GM18520 (cell line): ENCODE results near the gene TRAF6.

Source experiments
- ATAC-seq: cut with Tn5 transposase; IDR thresholded peaks from one replicate; pipeline ENCODE4 v1.9.1; 2021; ENCODE audit not compliant: unreplicated experiment

Gene TRAF6

GRCh38 chr11:36459046-36459445, 51.0 kb downstream of the TRAF6 start:
- no peak for ATAC-seq

GRCh38 chr11:36458129-36458915, 51.8 kb downstream of the TRAF6 start:
- ATAC-seq = no peak

GRCh38 chr11:36456156-36456555, 53.9 kb downstream of the TRAF6 start:
- no peak for ATAC-seq

DNA sequence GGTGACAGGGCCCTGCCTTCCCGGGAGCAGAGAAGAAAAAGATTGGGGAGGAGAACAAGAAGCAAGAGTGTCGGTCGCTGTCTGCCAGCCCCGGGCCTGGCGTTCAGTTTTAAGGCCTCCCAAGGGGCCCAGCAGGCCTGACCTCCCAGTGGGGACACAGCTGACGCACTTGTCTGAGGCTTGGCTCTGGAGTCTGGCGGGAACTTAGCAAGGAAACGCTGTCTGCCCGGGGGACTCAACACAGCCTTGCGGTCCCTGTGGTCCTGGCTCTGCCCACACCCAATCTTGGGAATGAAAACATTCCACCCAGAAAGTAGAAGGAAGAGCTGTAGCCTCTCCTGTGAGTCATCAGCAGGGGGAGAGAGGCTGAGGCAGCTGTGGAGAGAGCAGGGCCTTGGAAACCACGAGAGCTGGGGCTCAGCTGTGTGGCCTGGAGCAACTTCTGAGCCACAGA, 54.4 kb downstream of the TRAF6 start:
- ATAC-seq = no peak

- ATAC-seq = no peak
These were observed 55.0 kb downstream of the TRAF6 start for GRCh38 chr11:36454941-36455631.

DNA sequence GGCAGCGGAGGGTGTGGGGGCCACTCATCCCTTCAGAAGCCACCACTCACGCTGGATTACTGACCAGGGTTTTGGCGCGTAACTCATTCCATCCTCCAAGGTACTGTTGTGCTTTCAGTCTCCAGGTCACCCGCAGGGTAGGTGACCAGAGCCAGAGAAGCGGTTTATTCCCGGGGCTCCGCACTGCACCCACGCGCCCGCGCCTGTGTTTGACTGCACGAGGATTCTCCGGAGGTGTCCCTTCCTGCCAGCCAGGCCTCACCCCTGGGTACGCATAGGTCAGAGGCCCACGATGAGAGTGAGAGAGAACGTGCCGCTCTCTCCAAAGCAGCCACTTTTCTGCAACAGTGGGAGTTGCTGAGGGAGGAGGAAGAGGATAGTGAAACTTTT, 55.5 kb downstream of the TRAF6 start:
- ATAC-seq = no peak

DNA sequence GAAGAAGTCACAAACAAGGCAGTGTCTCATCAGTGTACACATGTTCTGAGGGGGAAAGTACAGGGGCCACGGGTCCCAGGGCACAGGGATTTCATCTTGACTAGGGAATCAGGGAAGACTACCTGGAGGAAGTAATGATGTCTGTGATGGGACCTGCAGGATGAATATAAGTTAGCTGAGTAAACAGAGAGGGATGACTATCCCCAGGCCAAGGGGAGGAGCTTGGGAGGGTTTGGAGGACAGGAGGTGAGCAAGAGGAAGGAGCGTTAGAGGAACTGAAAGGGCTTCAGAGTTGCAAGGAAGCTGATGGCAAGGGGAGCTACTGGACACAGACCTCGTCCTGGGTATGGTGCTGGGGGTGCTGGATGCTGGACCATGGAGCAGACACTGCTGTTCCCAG, 56.4 kb downstream of the TRAF6 start:
- no peak for ATAC-seq

- ATAC-seq = no peak
These were observed 57.1 kb downstream of the TRAF6 start for GRCh38 chr11:36452961-36453360.

- no peak for ATAC-seq
These were observed 57.7 kb downstream of the TRAF6 start for GRCh38 chr11:36452236-36452940.

- no peak for ATAC-seq
These were observed 58.4 kb downstream of the TRAF6 start for GRCh38 chr11:36451681-36452080.

DNA sequence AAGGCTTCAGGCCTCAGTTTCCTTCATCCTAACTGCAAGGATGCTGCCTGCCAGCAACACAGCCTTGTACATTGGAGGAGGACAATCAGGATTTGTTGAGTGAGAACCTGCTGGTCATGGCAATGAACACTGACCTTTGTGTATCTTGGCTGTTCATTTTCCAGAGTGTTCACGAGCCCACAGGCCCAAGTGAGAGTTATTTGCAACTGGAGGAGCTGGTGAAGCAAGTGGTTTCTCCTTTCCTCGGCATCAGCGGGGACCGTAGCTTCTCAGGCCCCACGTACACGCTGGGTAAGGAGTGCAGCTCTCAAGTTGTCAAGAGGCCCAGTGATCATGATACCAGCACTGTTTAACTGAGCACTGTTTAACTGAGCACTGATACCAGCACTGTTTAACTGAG, 59.0 kb downstream of the TRAF6 start:
- ATAC-seq = no peak

GRCh38 chr11:36450110-36450572, 59.9 kb downstream of the TRAF6 start:
- ATAC-seq = no peak

GRCh38 chr11:36449561-36450096, 60.4 kb downstream of the TRAF6 start:
- no peak for ATAC-seq

- no peak for ATAC-seq
These were observed 62.1 kb downstream of the TRAF6 start for GRCh38 chr11:36447947-36448346.

GRCh38 chr11:36447514-36447913, 62.6 kb downstream of the TRAF6 start:
- no peak for ATAC-seq

DNA sequence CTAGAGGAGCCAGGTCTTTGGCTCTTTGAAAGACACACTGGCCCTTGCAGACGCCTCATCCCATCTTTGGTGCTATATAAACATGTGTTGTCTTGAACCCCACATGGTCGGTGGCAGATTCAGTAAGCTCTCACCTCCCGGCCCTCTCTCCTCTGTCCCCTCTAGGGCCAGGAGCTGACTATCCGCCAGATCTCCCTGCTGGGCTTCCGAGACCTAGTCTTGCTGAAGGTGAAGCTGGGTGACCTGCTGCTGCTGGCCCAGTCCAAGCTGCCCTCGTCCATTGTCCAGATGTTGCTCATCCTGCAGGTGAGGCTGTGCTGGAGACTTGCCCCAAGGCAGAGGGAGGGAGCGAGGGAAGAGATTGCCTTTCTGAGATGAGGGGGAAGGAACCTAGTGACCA, 63.9 kb downstream of the TRAF6 start:
- no peak for ATAC-seq

DNA sequence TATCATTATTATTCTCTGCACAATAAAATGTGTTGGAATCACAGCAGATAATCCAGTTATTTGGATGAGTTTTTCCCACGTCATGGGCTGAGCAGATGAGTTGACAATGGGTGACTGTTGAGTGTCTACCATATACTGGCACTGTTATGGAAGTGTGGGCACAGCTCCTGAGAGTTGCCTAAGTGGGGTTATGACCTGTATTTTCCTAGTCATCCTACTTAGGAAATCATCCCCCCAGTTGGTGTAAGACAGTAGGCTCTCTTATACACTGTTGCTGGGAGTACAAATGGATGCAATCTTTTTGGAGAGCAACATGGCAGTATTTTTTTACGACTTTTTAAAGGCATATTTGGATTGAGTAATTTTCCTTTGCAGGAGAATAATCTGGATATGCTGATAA, 66.4 kb downstream of the TRAF6 start:
- ATAC-seq = no peak

DNA sequence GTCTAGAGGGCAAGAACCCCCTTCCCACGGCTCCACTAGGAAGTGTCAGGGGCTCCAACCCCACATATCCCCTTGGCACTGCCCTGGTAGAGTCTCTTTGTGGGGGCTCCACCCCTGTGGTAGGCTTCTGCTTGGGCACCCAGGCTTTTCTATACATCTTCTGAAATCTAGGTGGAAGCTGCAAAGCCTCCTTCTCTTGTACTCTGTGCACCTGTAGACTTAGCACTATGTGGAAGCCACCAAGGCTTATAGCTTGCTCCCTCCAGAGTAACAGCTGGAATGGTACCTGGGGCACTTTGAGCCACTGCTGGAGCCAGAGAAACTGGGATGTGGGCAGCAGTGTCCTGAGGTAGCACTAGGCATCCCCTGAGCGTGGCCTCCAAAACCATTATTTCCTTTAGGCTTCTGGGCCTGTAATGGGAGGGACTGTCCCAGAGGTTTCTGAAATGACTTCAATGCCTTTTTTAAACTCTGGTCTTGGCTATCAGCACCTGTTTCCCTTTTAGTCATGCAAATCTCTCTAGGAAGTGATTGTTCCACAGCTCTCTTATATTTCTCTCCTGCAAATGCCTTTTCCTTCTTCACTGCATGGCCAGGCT, 68.4 kb downstream of the TRAF6 start:
- no peak for ATAC-seq

- no peak for ATAC-seq
These were observed 71.9 kb downstream of the TRAF6 start for GRCh38 chr11:36438126-36438525.

- no peak for ATAC-seq
These were observed 72.7 kb downstream of the TRAF6 start for GRCh38 chr11:36437413-36437812.
